ENCODE results near the gene NFS1.

DNA sequence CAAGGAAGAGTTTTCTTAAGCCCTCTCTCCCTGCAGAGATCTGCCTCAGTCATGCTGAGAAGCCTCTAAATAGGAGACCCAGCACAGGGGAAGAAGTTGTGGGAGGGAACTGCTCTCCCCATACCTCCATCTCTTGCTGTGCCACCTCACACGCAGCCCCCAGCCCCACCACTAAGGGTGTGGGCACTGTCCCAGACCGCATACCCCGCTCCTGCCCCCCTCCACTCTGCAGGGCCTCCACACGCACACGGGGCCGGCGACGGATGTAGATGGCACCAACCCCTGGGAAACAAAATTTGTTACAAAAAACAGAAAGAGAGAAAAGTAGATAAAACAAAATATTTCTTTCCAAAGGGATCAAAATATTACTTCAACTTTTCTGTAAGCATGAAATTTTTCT, 24.2 kb downstream of the NFS1 start:
- TF ChIP-seq, protein P1, sequence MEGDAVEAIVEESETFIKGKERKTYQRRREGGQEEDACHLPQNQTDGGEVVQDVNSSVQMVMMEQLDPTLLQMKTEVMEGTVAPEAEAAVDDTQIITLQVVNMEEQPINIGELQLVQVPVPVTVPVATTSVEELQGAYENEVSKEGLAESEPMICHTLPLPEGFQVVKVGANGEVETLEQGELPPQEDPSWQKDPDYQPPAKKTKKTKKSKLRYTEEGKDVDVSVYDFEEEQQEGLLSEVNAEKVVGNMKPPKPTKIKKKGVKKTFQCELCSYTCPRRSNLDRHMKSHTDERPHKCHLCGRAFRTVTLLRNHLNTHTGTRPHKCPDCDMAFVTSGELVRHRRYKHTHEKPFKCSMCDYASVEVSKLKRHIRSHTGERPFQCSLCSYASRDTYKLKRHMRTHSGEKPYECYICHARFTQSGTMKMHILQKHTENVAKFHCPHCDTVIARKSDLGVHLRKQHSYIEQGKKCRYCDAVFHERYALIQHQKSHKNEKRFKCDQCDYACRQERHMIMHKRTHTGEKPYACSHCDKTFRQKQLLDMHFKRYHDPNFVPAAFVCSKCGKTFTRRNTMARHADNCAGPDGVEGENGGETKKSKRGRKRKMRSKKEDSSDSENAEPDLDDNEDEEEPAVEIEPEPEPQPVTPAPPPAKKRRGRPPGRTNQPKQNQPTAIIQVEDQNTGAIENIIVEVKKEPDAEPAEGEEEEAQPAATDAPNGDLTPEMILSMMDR (IDR thresholded peaks at IDR 0.05), result no peak
- no peak for TF ChIP-seq POLR2A (IDR thresholded peaks at IDR 0.05)

All from uterus (tissue), 2 donors.